H1 (cell line): ENCODE results near the gene PRKRIP1. TPM values are rescaled to one million over a fixed set of nuclear protein-coding genes. Genes with fewer than 3 reads are reported as not detected.

Experiments
- HDAC6 ChIP-seq: IDR thresholded peaks from one replicate; pipeline ENCODE4 v1.7.1; 2012; ENCODE audit warnings: low read depth, mild to moderate bottlenecking, inconsistent platforms, low read length, moderate library complexity
- JUND ChIP-seq: IDR thresholded peaks from 2 replicates; pipeline ENCODE4 v1.6.1; 2011; ENCODE audit warnings: mild to moderate bottlenecking, improper control_type of control experiment, low read length
- SIN3A ChIP-seq, 2 experiments: IDR thresholded peaks in 1 of 2; conservative IDR thresholded peaks in 1 of 2; 2 replicates each; pipeline ENCODE4 v1.6.1; 2011 to 2012; ENCODE audit warnings: low read length in 2 of 2, improper control_type of control experiment in 1 of 2, low read depth in 1 of 2, mild to moderate bottlenecking in 1 of 2
- SP1 ChIP-seq: IDR thresholded peaks from 2 replicates; pipeline ENCODE4 v1.6.1; 2011; ENCODE audit warnings: low read depth, low read length
- SP4 ChIP-seq: IDR thresholded peaks from 2 replicates; pipeline ENCODE4 v1.6.1; 2012; ENCODE audit warnings: low read length, inconsistent platforms
- polyA plus RNA-seq, 7 experiments: library from polyadenylated mRNA; depleted of rRNA in 3 of 7; stranded (reverse) in 5 of 7; unstranded in 2 of 7; fragments of >200 nt in 5 of 7; fragments of 200-250 nt in 2 of 7; gene quantifications; 1 replicate in 5 of 7; 2 replicates in 1 of 7; 4 replicates in 1 of 7; pipeline versions ENCODE4 v1.2.1 to v1.2.3, GENCODE V29; 2011 to 2013; ENCODE audit warnings: missing spikeins in 2 of 7, mixed read lengths in 2 of 7
- total RNA-seq: library from RNA; stranded (reverse); fragmentation: NEBNext Ultra II Directional; extraction: Animal tissue kit (Norgen Biotek cat#: 25700); gene quantifications from 2 replicates; pipeline ENCODE4 v1.2.1, GENCODE V29; 2021

The PRKRIP1 gene
- total and polyA plus RNA-seq, 2 of the 8 experiments (the other 6 are each of a cell fraction or from before 2014, with no cell fraction given) = 11.1 to 22.0 TPM

DNA sequence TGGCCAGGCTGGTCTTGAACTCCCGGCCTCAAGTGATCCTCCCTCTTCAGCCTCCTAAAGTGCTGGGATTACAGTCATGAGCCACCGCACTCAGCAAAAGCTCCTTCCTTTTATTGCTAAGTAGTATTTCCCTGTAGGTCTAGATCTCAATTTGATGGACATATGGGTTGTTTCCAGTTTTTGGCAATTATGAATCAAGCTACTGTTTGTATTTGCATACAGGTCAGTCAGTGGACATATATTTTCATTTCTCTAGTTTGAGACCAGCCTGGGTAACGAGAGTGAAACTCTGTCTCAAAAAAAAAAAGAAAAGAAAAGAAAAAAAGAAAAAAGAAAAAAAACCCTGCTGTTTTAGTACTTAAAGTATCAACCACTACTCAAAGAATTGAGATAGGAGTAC, 6.4 kb upstream of the PRKRIP1 start (continued):
- no peak for TF ChIP-seq SIN3A (conservative IDR thresholded peaks at IDR 0.05 in 1 of 2, IDR thresholded peaks at IDR 0.05 in 1 of 2; ENCODE audit: low read depth in 1 of 2, low read length in 2 of 2)
- TF ChIP-seq JUND = no peak
- TF ChIP-seq SP4 = no peak
- no peak for TF ChIP-seq SP1
- no peak for TF ChIP-seq HDAC6
- TF ChIP-seq, all 59 proteins: peak for 0
